HG03442 (cell line): ENCODE results near the gene ZNF32.

Experiments used
- ATAC-seq: cut with Tn5 transposase; IDR thresholded peaks from one replicate; pipeline ENCODE4 v1.9.1; 2021; ENCODE audit warnings: mild to moderate bottlenecking, moderate library complexity; ENCODE audit not compliant: unreplicated experiment

ZNF32 gene, protein sequence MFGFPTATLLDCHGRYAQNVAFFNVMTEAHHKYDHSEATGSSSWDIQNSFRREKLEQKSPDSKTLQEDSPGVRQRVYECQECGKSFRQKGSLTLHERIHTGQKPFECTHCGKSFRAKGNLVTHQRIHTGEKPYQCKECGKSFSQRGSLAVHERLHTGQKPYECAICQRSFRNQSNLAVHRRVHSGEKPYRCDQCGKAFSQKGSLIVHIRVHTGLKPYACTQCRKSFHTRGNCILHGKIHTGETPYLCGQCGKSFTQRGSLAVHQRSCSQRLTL

GRCh38 chr10:43648398-43649184 lies at the start of gene ZNF32:
TSS of gene ZNF32 (minus strand) at chr10:43648881. CDS start at chr10:43646133, 2,748 bp downstream.
- peak; percentile 98 for ATAC-seq

DNA sequence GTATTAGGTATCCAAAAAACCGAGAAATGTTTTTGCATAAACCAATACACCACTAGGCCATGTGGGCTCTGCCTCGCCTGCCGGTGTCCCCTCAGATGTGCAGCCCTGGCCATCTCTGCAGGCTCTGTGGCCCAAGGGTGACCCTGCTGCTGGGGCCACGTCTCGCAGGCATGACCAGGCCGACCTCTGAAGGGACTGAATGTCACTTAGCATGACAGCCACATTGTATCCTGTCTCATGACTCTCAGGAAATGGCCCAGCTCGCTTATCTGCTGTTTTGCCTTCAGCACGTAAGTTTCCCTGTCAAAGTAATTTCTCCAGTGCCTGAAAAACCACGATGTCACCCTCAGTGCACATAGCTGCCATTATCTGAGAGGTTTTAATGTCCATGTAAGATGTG lies 49.5 kb upstream of the ZNF32 start:
- ATAC-seq: no peak

GRCh38 chr10:43696909-43697483 lies 48.3 kb upstream of the ZNF32 start:
- no peak for ATAC-seq

DNA sequence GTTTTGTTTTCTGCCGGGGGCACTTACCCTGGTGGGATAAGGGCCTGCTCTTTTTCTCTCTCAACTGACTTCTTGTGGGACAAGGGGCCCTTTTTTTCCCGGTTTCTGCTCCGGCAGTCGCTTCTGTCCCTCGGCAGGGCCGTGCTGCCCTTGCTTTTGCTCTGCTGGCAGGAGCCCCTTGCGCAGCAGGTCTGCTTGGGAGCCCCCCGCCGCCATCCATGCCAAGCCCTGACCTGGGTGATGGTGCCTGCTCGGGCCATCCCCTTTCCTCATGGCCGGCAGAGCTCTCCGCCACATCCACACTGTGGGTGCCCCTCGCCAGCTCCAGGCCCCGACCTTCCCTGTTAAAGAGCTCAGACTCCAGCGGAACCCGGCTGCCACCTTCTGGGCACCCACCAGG lies 47.0 kb upstream of the ZNF32 start:
- ATAC-seq: no peak

GRCh38 chr10:43695321-43695720 lies 46.6 kb upstream of the ZNF32 start:
- ATAC-seq: no peak

DNA sequence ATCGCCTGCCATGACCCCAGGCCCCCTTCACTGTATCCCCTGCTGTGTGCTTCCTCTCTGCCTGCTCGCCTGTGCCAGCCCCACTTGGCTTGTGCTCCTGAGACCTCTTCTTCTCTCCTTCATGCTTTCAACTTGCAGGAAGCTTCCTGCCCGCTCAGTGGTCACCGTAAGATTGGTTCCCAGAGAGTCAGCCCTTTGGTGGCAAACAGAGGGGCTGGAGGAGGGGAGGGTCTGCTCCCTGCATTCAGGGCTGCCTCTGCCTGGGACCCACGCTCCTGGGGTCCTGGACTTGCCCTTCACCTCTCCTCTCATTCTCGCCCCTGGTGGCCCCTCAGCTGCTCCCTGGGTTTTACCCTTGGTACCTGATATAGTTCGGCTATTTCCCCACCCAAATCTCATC lies 45.8 kb upstream of the ZNF32 start:
- ATAC-seq: no peak

GRCh38 chr10:43693602-43694001 lies 44.9 kb upstream of the ZNF32 start:
- no peak for ATAC-seq

DNA sequence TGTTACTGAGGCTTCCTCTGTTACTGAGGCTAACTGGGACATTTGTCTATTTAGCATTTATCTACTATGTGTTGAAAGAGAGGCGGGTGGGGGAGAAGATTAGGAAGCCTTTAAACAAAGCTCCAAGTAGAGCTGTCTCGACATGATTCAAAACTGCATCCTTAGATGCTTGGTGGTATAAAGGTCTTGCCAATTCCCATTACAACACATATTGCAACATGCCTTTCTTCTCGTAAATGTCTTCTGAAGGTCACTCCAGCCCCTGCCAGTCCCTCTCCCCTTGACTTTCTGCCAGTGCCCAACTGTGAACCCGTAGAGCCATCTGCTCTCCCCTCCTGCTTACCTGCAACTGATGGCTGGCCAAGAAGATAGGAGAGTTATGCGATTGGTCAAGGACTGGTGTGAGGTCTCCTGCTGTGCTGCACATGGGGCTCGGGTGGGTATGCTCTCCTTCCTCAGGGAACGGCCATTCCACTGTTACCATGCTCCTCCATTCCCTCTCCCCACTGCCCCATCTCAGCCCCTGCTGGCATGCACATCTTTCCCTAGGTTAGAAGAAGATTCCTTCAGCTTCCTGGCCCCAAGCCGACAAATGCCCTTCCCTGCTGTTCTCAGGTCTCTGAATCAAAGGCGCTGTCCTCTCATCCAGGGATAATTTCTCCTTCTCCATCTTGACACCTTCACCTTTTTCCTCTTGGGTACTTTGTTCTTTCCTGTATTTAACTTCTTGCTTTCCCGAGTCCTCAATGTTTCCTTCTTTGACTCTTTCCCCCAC lies 43.6 kb upstream of the ZNF32 start:
- ATAC-seq: no peak

DNA sequence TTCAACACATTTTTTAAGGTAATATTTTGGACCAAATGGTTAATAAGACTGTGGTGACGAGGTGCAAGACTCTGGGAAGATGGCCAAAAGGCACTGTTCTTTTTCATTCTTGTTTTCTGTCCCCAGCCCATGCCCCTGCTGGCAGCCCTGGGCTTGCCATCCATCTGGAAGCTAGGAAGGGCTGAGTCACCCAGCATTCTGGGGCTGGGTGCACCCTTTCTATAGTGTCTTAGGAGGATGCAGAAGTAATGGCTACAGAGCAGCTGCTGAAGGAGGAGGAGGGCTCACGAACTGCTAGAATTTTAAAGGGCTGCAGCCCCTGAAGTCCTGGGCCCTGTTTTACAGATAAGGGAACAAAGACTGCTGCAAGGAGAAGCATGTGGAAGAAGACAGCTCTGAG lies 42.8 kb upstream of the ZNF32 start:
- ATAC-seq: no peak

DNA sequence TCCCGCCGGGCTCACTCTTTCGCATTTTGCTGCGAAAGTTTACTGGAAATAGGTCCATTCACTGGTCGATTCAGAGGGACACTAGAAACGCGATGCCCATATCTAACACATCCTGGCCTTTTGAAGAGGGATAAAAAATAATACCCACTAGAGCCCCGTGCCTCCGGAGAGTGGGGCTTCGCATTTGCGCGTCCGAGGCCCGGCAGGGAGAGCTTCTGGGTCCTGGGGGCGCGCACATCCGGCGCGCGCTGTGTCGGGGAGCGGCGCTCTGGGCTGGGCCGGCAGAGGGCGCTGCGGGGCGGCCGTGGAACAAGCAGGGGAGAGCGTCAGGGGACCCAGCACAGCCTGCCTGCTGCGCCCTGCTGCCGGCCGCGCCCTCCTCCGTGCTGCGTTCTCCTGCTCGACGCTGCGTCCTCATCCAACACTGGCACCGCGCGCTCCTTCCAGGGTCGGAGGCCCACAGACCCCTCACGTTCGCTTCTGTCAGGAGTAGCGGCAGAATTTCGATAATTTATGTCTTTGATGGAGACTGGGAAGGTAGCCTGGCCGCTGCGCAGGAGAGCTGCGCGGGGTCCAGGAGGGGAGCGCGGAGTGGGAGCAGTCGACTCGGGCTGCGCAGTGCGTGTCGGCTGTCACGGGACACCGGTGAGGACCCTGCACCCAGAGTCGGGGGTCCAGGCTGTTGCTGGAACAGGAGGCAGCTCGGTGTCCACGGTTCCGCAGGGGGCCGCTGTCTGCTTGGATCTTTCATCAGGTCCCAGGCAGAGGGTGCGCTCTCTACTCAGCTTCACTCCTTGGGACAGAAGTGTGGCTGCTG lies 41.5 kb upstream of the ZNF32 start:
- ATAC-seq: peak; percentile 98

GRCh38 chr10:43689618-43689954 lies 40.9 kb upstream of the ZNF32 start:
- no peak for ATAC-seq

DNA sequence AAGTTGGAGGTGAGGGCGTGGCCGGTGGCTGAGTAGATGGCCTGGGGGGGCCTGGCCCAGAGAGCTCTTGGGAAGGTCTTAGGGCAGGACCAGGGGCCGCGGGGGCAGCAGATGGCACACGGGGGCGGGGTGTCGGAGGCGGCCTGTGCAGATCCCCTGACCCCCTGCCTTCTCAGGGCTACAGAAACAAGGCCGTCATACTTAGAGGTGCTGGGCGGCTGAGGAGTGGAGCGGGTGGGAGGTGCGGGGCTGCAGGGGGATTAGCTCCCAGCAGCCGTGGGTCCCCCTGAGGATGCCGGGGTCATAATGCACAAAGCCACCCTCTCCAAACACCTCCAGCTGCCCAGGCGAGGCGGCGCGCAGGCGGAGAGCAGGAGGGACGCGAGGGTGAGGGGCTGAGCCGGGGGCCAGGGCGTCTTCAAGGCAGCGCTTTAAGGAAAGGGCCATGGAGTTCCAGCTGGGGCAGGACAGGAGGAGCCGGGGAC lies 40.4 kb upstream of the ZNF32 start:
- no peak for ATAC-seq

DNA sequence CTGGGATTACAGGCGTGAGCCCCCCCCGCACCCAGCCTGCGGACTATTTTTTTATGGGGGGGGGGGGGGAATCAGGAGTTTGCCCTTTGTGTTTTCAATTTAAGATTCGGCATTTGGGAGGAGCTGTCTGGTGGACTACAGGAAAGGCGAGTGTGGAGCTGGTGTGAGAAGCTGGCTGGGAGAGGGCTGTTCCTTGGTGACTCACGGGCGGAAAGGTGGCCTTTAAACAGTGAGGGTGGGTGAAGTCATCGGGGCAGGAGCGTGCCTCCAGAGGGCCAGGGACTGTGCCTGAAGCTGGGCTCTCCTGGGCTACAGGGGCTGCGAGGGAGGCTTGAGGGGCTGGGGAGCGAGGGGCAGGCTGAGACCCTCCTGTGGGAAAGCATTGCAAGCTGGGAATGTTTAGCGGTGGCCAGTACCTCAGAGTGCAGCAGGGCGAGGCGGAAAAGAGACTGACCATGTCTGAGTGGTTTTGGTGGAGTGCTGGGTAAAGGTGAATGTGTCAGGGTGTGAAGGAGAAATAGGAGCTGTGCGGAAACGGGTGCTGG lies 39.7 kb upstream of the ZNF32 start:
- ATAC-seq: no peak

DNA sequence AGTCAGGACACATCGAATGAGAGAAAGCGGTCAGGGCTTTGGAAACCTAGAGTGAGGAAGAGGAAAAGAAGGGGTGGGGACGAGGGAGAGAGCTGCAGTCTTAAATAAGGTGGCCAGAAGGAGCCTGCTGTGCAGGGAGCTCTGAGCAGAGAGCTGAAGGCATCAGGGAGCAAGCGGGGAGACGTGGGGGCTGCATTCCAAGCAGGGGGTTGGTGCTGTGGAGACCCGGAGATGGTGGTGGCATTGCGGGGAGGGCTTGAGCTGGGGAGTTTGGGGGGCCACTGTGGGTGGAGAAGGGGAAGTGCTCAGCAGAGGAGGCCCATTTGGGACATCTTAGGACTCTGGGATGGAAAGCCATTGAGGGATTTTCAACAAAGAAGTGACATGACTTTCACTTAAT lies 38.7 kb upstream of the ZNF32 start:
- ATAC-seq: no peak

DNA sequence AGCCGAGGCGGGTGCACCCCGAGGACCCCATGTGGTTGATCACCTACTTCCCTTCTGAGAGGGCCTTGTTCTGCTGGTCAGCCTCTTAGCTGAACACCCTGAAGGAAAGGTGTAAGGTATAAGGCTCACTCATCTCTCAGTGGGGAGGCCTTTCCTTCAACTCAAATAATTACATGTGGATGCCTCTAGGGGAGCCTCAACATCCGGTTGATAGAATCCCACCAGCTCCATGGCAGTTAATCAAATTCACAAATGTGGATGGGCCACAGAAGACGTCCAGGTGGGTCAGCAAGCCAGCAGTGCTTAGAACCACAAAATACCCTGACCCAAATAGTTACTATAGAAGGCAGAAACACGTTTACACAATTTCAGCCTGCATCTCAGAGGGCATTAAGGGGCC lies 37.7 kb upstream of the ZNF32 start:
- ATAC-seq: no peak

DNA sequence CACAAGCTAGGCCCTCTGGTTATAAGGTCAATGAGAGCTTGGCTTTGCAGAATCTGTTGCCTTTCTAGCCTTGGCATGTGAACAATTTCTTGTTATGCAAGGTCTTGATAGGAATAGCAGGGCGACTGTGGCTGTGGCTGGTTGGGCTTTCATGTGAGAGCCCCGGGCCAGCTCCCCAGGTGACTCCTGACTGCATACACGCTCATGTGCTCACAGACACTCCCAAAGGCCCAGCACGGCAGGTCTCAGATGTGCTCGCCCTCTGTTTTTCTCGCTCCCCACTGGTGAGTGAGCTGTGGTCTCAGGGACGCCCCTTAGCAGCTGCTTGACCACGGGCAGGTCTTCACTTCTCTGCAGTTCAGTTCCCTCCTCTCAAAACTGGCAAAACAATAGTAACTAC lies 37.1 kb upstream of the ZNF32 start:
- ATAC-seq: no peak

DNA sequence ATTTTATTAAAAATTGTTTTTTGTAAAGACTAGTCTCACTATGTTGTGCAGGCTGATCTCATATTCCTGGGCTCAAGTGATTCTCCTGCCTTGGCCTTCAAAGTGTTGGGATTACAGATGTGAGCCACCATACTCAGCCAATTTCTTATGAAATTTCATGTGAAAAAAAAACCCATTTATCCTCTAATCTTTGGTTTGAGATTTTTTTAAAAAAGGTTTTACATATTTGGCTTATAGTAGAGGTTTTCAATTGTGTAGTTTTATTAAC lies 35.5 kb upstream of the ZNF32 start:
- ATAC-seq: no peak

- peak; percentile 58 for ATAC-seq
These were observed 35.0 kb upstream of the ZNF32 start for GRCh38 chr10:43683451-43684291.

- ATAC-seq: no peak
These were observed 34.3 kb upstream of the ZNF32 start for GRCh38 chr10:43682956-43683355.

- no peak for ATAC-seq
These were observed 33.0 kb upstream of the ZNF32 start for GRCh38 chr10:43681721-43682120.
